NCI-H146 treated with DMSO at 0.1 percent for 48 hours (cell line): ENCODE data around the gene CLEC17A.

Experiments used
- DNase-seq: peaks from one replicate; lab custom pipeline; 2025; ENCODE audit not compliant: unreplicated experiment; lab: John Stamatoyannopoulos, UW

CLEC17A gene

DNA sequence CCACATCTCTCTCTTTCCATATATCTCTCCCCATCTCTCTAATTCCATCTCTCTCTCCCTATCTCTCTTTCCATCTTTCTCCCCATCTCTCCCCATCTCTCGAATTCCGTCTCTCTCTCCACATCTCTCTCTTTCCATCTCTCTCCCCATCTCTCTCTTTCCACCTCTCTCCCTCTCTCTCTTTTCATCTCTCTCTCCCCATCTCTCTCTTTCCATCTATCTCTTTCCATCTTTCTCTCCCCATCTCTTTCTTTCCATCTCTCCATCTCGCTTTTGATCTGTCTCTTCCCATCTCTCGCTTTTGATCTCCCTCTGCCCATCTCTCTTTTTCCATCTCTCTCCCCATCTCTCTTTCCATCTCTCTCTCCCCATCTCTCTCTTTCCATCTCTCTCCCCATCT lies 66.1 kb downstream of the CLEC17A start:
- no peak for DNase-seq

DNA sequence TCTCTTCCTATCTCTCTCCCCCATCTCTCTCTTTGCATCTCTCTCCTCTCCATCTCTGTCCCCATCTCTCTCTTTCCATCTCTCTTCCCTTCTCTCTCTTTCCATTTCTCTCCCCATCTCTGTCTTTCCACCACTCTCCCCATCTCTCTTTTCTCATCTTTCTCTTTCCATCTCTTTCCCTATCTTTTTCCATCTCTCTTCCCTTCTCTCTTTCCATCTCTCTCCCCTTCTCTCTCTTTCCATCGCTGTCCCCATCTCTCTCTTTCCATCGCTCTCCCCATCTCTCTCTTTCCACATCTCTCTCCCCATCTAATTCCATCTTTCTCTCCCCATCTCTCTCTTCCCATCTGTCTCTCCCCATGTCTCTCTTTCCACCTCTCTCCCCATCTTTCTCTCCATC lies 67.3 kb downstream of the CLEC17A start:
- no peak for DNase-seq

GRCh38 chr19:14654786-14655560 lies 72.1 kb downstream of the CLEC17A start:
- DNase-seq, result no peak

DNA sequence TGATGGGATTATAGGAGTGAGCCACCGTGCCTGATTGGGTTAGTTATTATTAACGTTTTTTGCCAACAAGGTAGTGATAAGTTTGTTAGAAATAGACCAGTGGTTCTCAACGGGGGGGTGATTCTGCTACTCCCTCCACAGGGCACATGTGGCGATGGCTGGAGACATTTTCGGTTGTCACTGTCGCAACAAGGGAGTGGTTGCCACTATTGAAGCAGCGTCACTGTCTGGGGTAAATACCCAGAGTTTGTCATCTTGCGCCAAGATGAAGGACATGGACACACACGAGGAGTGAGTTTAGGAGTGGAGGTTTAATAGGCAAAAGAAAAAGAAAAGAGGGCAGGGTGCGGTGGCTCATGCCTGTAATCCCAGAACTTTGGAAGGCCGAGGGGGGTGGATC lies 72.8 kb downstream of the CLEC17A start:
- DNase-seq, result no peak

- DNase-seq, result no peak
Measured at GRCh38 chr19:14659874-14660489, 77.1 kb downstream of the CLEC17A start.

DNA sequence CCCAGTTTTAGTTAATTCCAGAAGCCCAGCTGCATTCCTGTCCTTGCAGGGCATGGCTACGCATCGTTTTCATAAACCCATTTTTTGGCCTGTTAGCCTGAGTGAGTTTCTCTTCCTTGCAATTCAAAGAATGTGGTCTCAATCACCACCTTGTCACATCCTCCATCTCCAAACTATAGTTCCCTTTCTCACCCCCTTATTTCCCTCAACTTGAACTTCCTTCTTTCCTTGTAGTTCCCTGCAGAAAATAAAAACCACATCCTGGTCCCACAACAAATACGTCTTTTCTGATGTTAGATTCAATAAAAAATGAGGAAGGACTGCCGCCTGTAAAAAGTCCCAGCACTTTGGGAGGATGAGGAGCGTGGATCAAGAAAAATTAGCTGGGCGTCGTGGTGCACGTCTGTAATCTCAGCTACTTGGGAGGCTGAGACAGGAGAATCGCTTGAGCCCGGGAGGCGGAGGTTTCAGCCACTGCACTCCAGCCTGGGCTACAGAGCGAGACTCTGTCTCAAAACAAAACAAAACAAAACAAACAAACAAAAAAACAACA lies 78.6 kb downstream of the CLEC17A start:
- no peak for DNase-seq
